ENCODE results near the gene OTOF. TPM values are rescaled to one million over a fixed set of nuclear protein-coding genes. Genes with fewer than 3 reads are reported as not detected.

Gene OTOF
- total and polyA plus RNA-seq, 2 experiments from 2014 or later: 0.21 to 0.23 TPM

DNA sequence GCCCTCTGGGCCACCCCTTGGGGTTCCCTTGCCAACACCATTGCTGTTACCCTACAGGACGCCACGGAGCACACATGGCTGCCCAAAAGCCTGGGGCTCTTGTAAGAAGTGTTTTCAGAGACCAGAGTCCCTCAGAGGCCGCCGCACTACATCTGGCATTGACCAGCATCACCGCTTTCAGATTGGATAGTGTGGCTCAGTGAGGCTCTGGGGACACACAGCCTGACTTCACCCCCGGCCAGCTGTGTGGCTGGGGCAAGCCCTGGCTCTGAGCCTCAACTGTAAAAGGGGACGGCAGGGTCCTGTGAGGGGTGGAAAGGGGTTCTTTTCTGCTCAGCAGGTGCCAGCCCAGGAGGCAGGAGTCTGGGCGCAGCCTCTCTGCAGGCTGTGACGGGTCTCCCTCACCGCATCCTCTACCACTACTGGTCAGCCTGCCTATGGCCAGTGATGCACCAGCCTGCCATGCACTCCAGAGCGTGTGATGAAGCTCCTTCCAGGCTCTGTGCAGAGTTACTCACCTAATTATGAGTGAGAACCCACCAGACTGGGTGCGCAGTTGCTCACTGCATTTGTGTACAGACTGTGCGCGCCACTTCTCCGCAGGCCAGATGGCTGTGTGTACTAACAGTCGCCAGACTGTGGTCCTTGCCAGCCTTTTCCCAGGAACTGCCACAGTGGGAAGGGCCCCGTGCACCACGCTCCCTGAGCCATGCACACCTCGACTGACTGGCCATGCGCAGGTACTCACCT is 10.7 kb upstream of the OTOF start:
- H3K27me3 Mint-ChIP-seq (ENCODE audit: insufficient read depth, low read depth, poor library complexity): peaks cover 7% of the 10 kb centered on the region
- H3K27ac Mint-ChIP-seq: no peak overlapping the region
- Histone ChIP-seq H3K36me3 (ENCODE audit: insufficient read depth) (no peaks in the 10 kb centered on the region), H3K27ac (ENCODE audit: low read depth) (no peak overlapping the region), H4K20me1 (replicated peaks; ENCODE audit: insufficient read depth) (no peaks in the 10 kb centered on the region), H2AFZ (no peak overlapping the region), H3K4me2 (no peak overlapping the region), H3K4me3 (no peak overlapping the region), H3K27me3 (ENCODE audit: insufficient read depth) (no peaks in the 10 kb centered on the region), H3K79me2 (replicated peaks; ENCODE audit: insufficient read depth) (no peaks in the 10 kb centered on the region), H3K9me2 (ENCODE audit: insufficient read depth) (no peaks in the 10 kb centered on the region), H3F3A (replicated peaks; ENCODE audit: low read depth) (no peaks in the 10 kb centered on the region), H3K4me1 (ENCODE audit: insufficient read depth) (no peaks in the 10 kb centered on the region)
- H3K9me3 Mint-ChIP-seq: no peaks in the 10 kb centered on the region
- peaks cover 6% of the 10 kb centered on the region; the same call in 2 of the 3 replicates for H3K4me1 Mint-ChIP-seq
- DNase-seq (ENCODE audit: low spot score) (no peak), ATAC-seq (no peak)
- no peaks in the 10 kb centered on the region; the same call in 2 of the 3 replicates for H3K36me3 Mint-ChIP-seq (ENCODE audit: low read depth)
- no peak overlapping the region for H3K4me3 Mint-ChIP-seq
- TF ChIP-seq JUNB (IDR thresholded peaks at IDR 0.05; ENCODE audit: unreplicated experiment): no peak
- TF ChIP-seq, protein P1, sequence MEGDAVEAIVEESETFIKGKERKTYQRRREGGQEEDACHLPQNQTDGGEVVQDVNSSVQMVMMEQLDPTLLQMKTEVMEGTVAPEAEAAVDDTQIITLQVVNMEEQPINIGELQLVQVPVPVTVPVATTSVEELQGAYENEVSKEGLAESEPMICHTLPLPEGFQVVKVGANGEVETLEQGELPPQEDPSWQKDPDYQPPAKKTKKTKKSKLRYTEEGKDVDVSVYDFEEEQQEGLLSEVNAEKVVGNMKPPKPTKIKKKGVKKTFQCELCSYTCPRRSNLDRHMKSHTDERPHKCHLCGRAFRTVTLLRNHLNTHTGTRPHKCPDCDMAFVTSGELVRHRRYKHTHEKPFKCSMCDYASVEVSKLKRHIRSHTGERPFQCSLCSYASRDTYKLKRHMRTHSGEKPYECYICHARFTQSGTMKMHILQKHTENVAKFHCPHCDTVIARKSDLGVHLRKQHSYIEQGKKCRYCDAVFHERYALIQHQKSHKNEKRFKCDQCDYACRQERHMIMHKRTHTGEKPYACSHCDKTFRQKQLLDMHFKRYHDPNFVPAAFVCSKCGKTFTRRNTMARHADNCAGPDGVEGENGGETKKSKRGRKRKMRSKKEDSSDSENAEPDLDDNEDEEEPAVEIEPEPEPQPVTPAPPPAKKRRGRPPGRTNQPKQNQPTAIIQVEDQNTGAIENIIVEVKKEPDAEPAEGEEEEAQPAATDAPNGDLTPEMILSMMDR (conservative IDR thresholded peaks at IDR 0.05; ENCODE audit: low read depth in 2 of 2): no peak
- TF ChIP-seq EZH2phosphoT487 (IDR thresholded peaks at IDR 0.05; ENCODE audit: unreplicated experiment): no peak
- TF ChIP-seq EZH2 (IDR thresholded peaks at IDR 0.05; ENCODE audit: low read depth, unreplicated experiment): no peak
- no peak for TF ChIP-seq ZNF462 (CRISPR knock-in tag; IDR thresholded peaks at IDR 0.05)
- no peak for TF ChIP-seq REST (IDR thresholded peaks at IDR 0.05; ENCODE audit: unreplicated experiment)
- TF ChIP-seq ETS1 (IDR thresholded peaks at IDR 0.05): no peak
- TF ChIP-seq NANOG (IDR thresholded peaks at IDR 0.05; ENCODE audit: borderline replicate concordance): no peak
- TF ChIP-seq POLR2AphosphoS5 (IDR thresholded peaks at IDR 0.05; ENCODE audit: low read depth): no peak
- no peak for TF ChIP-seq CREB1 (CRISPR knock-in tag; IDR thresholded peaks at IDR 0.05; ENCODE audit: low read depth)
- no peak for TF ChIP-seq STAT1 (IDR thresholded peaks at IDR 0.05; ENCODE audit: unreplicated experiment)
- TF ChIP-seq ZNF331 (CRISPR knock-in tag; IDR thresholded peaks at IDR 0.05; ENCODE audit: low read depth): no peak
- no peak for TF ChIP-seq ZNF114 (CRISPR knock-in tag; IDR thresholded peaks at IDR 0.05)

Measured in GM23338 (cell line).